Right lobe of liver (tissue), 4 donors: ENCODE results near the gene RABGEF1.

Experiments used
- CTCF ChIP-seq, 4 donors: fragments of 200-600 bp in 3 of 4; fragments of 450-650 bp in 1 of 4; IDR thresholded peaks; one replicate each; pipeline versions ENCODE4 v1.5.1 to v1.8.0; 2016 to 2022; ENCODE audit warnings: antibody characterized with exemption in 4 of 4, mild to moderate bottlenecking in 2 of 4
- POLR2A ChIP-seq: fragments of 450-650 bp; IDR thresholded peaks from one replicate; pipeline ENCODE4 v1.6.1; 2017; ENCODE audit warnings: antibody characterized with exemption, mild to moderate bottlenecking
- donor health status: DM: no; HTN: no; CAD: no.
- donor health status: DM: no; HTN: no; CAD: no.
- donor health status: DM: no; HTN: yes; CAD: no.

DNA sequence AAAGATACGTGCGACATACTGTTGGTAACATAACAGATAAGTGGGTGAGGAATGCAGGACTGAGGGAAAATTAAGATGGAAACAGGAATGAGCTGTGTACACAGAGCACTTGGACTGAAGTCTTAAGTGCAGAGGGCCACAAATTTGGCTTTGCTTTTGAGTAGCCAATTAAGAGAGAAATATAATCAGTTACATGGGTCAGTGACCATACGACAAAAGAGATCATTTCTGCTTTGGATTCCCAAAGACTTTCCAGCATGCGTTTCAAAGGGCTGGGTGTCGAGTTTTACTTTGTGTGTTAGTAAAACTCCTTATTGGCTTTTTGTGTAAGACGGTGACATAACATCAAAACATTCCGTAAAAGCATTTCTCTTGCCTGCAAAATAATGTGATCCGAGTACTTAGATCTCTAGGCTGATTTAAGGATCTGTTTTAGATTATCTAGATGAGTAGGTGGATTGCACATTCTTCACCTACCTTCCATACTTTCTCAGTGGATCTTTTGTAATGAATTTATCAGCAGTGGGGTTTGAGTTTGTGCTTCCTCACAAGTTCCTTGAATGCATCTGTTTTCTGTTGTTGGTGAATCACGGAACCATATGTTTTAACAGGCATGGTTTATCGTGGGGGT lies 7.5 kb downstream of the RABGEF1 start:
- TF ChIP-seq CTCF (IDR thresholded peaks at IDR 0.05) (no peak), POLR2A (no peak)
